Measurements from ENCODE around the gene SLC31A2.

SLC31A2 gene

GRCh38 chr9:113186137-113186755 lies 35.4 kb downstream of the SLC31A2 start:
- DNase-seq (ENCODE audit: low read depth, low spot score), result no peak

- no peak for DNase-seq (ENCODE audit: low read depth, low spot score)
Measured at GRCh38 chr9:113187929-113188595, 37.3 kb downstream of the SLC31A2 start.

GRCh38 chr9:113192455-113192854 lies 41.6 kb downstream of the SLC31A2 start:
- DNase-seq (ENCODE audit: low read depth, low spot score), result no peak

GRCh38 chr9:113199683-113200329 lies 49.0 kb downstream of the SLC31A2 start:
- DNase-seq (ENCODE audit: low read depth, low spot score), result no peak

GRCh38 chr9:113205432-113205831 lies 54.6 kb downstream of the SLC31A2 start:
- DNase-seq (ENCODE audit: low read depth, low spot score), result no peak

- DNase-seq (ENCODE audit: low read depth, low spot score), result no peak
Measured at GRCh38 chr9:113205861-113206260, 55.1 kb downstream of the SLC31A2 start.

- DNase-seq (ENCODE audit: low read depth, low spot score), result no peak
Measured at GRCh38 chr9:113210815-113211214, 60.0 kb downstream of the SLC31A2 start.

All from activated naive CD8-positive, alpha-beta T cell treated with anti-CD3 and anti-CD28 coated beads, Interleukin-2, amount 50 U/mL, for 16 hours (primary cell).